ENCODE measurements around the gene IL17RE. TPM values are rescaled to one million over a fixed set of nuclear protein-coding genes. Genes with fewer than 3 reads are reported as not detected.
"Not testable (repeated sequence)": the region's sequence is repeated elsewhere in the genome, so short reads cannot be mapped to it uniquely, and the experiment has no call there.

IL17RE gene
- total RNA-seq, 3 donors from 2014 or later = 41.8 to 116 (median 82.8) TPM

DNA sequence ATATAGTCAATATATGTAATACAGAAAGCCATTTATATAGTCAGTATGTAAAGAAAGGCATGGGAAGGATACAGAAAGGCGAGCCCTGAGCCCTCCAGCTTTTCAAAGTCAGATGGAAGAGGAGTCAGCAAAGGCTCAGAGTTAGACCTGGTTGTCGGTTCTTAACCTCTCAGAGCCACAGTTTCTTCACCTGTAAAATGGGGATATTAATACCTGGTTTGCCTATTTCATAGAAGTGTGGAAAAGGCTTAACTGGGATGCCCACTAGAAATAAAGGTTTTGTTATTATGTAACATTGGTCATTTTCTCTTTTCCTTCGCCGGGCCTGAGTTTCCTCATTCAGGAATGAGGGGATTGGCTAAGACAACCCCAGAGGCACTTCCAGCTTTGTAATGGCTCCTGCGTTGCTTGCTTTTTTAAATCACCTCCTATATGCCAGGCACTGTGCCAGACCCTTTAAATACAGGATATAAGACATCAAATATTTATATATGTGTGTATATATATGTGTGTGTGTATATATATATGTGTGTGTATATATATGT lies 33.4 kb downstream of the IL17RE start:
- DNase-seq = no peak
- intact Hi-C loops (cut with DNase I, micrococcal nuclease) = no loop called here
- Histone ChIP-seq H3K4me1 (ENCODE audit: low read depth) (peaks cover 22% of the 10 kb centered on the region), H3K36me3 (ENCODE audit: low read depth) (no peaks in the 10 kb centered on the region), H3K9me3 (no peaks in the 10 kb centered on the region), H3K4me3 (no peak overlapping the region)
- ATAC-seq = no peak
- TF ChIP-seq, protein P1, sequence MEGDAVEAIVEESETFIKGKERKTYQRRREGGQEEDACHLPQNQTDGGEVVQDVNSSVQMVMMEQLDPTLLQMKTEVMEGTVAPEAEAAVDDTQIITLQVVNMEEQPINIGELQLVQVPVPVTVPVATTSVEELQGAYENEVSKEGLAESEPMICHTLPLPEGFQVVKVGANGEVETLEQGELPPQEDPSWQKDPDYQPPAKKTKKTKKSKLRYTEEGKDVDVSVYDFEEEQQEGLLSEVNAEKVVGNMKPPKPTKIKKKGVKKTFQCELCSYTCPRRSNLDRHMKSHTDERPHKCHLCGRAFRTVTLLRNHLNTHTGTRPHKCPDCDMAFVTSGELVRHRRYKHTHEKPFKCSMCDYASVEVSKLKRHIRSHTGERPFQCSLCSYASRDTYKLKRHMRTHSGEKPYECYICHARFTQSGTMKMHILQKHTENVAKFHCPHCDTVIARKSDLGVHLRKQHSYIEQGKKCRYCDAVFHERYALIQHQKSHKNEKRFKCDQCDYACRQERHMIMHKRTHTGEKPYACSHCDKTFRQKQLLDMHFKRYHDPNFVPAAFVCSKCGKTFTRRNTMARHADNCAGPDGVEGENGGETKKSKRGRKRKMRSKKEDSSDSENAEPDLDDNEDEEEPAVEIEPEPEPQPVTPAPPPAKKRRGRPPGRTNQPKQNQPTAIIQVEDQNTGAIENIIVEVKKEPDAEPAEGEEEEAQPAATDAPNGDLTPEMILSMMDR (IDR thresholded peaks at IDR 0.05) = no peak

DNA sequence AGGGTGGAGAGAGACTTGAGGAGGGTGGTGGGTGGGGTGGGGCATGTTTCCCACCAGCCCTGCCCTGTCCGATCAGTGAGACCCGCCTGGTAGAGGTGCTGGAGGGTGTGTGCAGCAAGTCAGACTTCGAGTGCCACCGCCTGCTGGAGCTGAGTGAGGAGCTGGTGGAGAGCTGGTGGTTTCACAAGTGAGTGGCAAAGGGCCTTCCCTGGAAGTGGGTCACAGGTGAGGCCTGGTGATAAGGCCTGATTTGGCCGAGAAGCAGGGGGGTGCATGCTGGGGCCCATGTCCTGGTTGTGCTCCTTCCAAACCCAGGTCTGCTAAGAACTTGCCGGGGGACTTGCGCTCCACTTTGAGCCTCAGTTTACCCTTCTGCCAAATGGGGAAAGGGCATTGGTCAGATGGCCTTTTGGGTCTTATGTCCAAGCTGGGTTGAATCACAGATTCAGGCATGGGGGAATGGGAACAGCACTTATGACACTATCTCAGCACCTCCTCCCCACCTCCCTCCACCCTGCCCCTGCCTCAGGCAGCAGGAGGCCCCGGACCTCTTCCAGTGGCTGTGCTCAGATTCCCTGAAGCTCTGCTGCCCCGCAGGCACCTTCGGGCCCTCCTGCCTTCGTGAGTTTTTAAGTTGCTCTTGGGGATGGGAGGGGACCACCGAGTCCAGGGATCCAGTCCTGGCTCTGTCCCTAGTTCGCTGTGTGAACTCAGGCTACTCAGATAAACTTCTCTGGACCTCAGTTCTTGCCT lies 35.0 kb downstream of the IL17RE start:
- intact Hi-C loops (cut with DNase I, micrococcal nuclease) = no loop called here
- Histone ChIP-seq H3K9me3 (no peaks in the 10 kb centered on the region), H3K4me1 (ENCODE audit: low read depth) (peaks cover 13% of the 10 kb centered on the region), H3K36me3 (ENCODE audit: low read depth) (no peaks in the 10 kb centered on the region), H3K4me3 (no peak overlapping the region)
- no peak for ATAC-seq
- no peak for DNase-seq
- TF ChIP-seq, protein P1 (IDR thresholded peaks at IDR 0.05) = no peak

DNA sequence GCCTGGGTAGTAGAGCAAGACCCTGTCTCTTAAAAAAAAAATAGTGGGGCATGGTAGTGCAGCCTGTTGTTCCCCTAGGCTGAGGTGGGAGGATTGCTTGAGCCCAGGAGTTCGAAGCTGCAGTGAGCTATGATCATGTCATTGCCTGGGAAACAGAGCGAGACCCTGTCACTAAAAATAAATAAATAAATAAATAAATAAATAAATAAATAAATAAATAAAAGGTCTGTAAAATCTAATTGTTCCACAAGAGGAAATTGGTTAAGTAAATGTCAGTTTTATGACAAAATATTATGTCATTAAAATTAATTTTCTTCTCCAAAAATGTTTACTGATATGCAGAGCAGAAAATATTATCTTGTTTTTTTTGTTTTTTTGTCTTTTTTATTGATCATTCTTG lies 36.3 kb downstream of the IL17RE start:
- TF ChIP-seq, protein P1 (IDR thresholded peaks at IDR 0.05) = no peak
- ATAC-seq (no peak), DNase-seq (no peak)
- Histone ChIP-seq H3K4me3 (no peak overlapping the region), H3K4me1 (ENCODE audit: low read depth) (peaks cover 13% of the 10 kb centered on the region), H3K9me3 (no peaks in the 10 kb centered on the region), H3K36me3 (ENCODE audit: low read depth) (no peaks in the 10 kb centered on the region)
- intact Hi-C loops (cut with DNase I, micrococcal nuclease) = no loop called here

DNA sequence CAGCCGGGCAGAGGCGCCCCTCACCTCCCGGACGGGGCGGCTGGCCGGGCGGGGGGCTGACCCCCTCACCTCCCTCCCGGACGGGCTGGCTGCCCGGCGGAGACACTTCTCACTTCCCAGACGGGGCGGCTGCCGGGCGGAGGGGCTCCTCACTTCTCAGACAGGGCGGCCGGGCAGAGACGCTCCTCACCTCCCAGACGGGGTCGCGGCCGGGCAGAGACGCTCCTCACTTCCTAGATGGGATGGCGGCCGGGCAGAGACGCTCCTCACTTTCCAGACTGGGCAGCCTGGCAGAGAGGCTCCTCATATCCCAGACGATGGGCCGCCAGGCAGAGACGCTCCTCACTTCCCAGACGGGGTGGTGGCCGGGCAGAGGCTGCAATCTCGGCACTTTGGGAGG lies 37.3 kb downstream of the IL17RE start:
- H3K4me3 ChIP-seq; H3K4me1 ChIP-seq (ENCODE audit: low read depth); ATAC-seq; intact Hi-C loops (cut with DNase I, micrococcal nuclease); H3K36me3 ChIP-seq (ENCODE audit: low read depth); DNase-seq; H3K9me3 ChIP-seq: not testable (repeated sequence)

DNA sequence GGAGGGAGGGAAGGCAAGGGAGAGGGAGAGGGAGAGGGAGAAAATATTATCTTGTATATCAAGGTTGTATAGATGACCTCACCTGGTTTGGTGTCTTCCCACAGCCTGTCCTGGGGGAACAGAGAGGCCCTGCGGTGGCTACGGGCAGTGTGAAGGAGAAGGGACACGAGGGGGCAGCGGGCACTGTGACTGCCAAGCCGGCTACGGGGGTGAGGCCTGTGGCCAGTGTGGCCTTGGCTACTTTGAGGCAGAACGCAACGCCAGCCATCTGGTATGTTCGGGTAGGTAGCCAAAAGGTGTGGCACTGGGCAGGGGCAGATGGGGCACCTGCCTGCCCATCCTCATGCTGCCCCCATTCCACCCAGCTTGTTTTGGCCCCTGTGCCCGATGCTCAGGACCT lies 38.1 kb downstream of the IL17RE start:
- no peaks in the 10 kb centered on the region for H3K9me3 ChIP-seq
- H3K4me1 ChIP-seq (ENCODE audit: low read depth) = no peaks in the 10 kb centered on the region
- TF ChIP-seq, protein P1 (IDR thresholded peaks at IDR 0.05) = no peak
- no peaks in the 10 kb centered on the region for H3K36me3 ChIP-seq (ENCODE audit: low read depth)
- H3K4me3 ChIP-seq = no peak overlapping the region
- intact Hi-C loops (cut with DNase I, micrococcal nuclease) = no loop called here
- no peak for ATAC-seq
- DNase-seq = no peak

DNA sequence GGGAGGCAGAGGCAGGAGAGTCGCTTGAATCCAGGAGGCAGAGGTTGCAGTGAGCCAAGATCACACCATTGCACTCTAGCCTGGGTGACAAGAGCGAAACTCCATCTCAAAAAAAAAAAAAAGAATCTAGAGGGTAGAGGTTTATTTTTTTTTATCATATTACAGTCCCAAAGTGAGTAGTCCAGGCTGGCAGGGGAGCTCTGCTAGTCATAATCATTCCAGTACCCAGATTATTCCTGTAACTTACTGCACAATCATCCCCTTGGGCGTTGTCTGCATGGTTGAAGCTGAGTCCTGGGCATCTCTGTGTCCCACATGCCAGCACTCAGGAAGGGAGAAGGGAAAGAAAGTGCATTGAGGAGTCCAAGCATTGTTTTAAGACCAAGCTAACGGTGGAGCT lies 39.5 kb downstream of the IL17RE start:
- Histone ChIP-seq H3K36me3 (ENCODE audit: low read depth) (no peaks in the 10 kb centered on the region), H3K4me1 (ENCODE audit: low read depth) (no peaks in the 10 kb centered on the region), H3K9me3 (no peaks in the 10 kb centered on the region), H3K4me3 (no peak overlapping the region)
- intact Hi-C loops (cut with DNase I, micrococcal nuclease) = no loop called here
- DNase-seq (no peak), ATAC-seq (no peak)
- TF ChIP-seq, protein P1 (IDR thresholded peaks at IDR 0.05) = no peak

Data from mucosa of descending colon (tissue), 3 donors.